Fibroblast of lung (primary cell): ENCODE results near the gene ITPR2. TPM values are rescaled to one million over a fixed set of nuclear protein-coding genes. Genes with fewer than 3 reads are reported as not detected.

Source experiments
- DNase-seq, 2 donors: peaks; one replicate each; pipeline versions ENCODE4 v3.0.0 to v3.0.0-alpha.2; 2010; ENCODE audit warnings: low read depth in 2 of 2
- H2AFZ ChIP-seq: 2 replicates; pipeline ENCODE4 v1.5.1; 2012; ENCODE audit warnings: low read length, control low read depth, inconsistent platforms
- H3K27ac ChIP-seq: 2 replicates; pipeline ENCODE4 v1.5.1; 2011; ENCODE audit warnings: low read length, control low read depth; ENCODE audit not compliant: insufficient read depth
- H3K27me3 ChIP-seq: 2 replicates; pipeline ENCODE4 v1.5.1; 2011; ENCODE audit warnings: mild to moderate bottlenecking, low read length; ENCODE audit not compliant: control insufficient read depth, insufficient read depth
- H3K36me3 ChIP-seq: 2 replicates; pipeline ENCODE4 v1.5.1; 2011; ENCODE audit warnings: low read length; ENCODE audit not compliant: control insufficient read depth, insufficient read depth
- H3K4me1 ChIP-seq: 2 replicates; pipeline ENCODE4 v1.5.1; 2011; ENCODE audit warnings: low read length; ENCODE audit not compliant: control insufficient read depth, insufficient read depth; ENCODE audit errors: extremely low read depth
- H3K4me2 ChIP-seq: 2 replicates; pipeline ENCODE4 v1.5.1; 2011; ENCODE audit warnings: low read length, control low read depth; ENCODE audit not compliant: insufficient read depth; ENCODE audit errors: extremely low read depth
- H3K4me3 ChIP-seq, 4 experiments: fragments of 200-600 bp in 1 of 4; sonication (generic) in 1 of 4; replicated peaks in 1 of 4; 2 replicates each; pipeline ENCODE4 v1.5.1; 2011 to 2016; ENCODE audit warnings: low read length in 4 of 4, low read depth in 3 of 4, mild to moderate bottlenecking in 3 of 4, control low read depth in 2 of 4, inconsistent platforms in 1 of 4, mixed read lengths in 1 of 4; ENCODE audit not compliant: insufficient read depth in 1 of 4; ENCODE audit errors: control extremely low read depth in 1 of 4
- H3K79me2 ChIP-seq: 2 replicates; pipeline ENCODE4 v1.5.1; 2012; ENCODE audit warnings: mild to moderate bottlenecking, low read length, inconsistent platforms; ENCODE audit not compliant: control insufficient read depth, insufficient read depth
- H3K9ac ChIP-seq: 2 replicates; pipeline ENCODE4 v1.5.1; 2011; ENCODE audit warnings: mild to moderate bottlenecking, low read length, control low read depth; ENCODE audit not compliant: insufficient read depth
- H3K9me3 ChIP-seq: 2 replicates; pipeline ENCODE4 v1.5.1; 2012; ENCODE audit warnings: low read depth, low read length; ENCODE audit not compliant: control insufficient read depth, insufficient read depth
- H4K20me1 ChIP-seq: 2 replicates; pipeline ENCODE4 v1.5.1; 2011; ENCODE audit warnings: low read length; ENCODE audit not compliant: control insufficient read depth, insufficient read depth; ENCODE audit errors: extremely low read depth
- CTCF ChIP-seq, 2 donors: IDR thresholded peaks in 1 of 2; conservative IDR thresholded peaks in 1 of 2; 1 replicate in 1 of 2; 2 replicates in 1 of 2; pipeline ENCODE4 v1.5.1; 2011 to 2012; ENCODE audit warnings: low read length in 2 of 2, control low read depth in 1 of 2, inconsistent platforms in 1 of 2, low read depth in 1 of 2, mild to moderate bottlenecking in 1 of 2
- EZH2 ChIP-seq: IDR thresholded peaks from 2 replicates; pipeline ENCODE4 v1.5.1; 2012; ENCODE audit warnings: low read length, control low read depth, mild to moderate bottlenecking; ENCODE audit errors: missing control alignments
- polyA plus RNA-seq, 2 donors: library from polyadenylated mRNA; depleted of rRNA in 1 of 2; stranded (reverse) in 1 of 2; unstranded in 1 of 2; fragments of >200 nt; gene quantifications; 2 replicates each; pipeline ENCODE4 v1.2.1, GENCODE V29; 2011 to 2012; ENCODE audit warnings: missing spikeins in 1 of 2
- total RNA-seq: library from RNA; depleted of rRNA; stranded (reverse); fragments of >200 nt; gene quantifications from 2 replicates; pipeline ENCODE4 v1.2.1, GENCODE V29; 2014

The ITPR2 gene
- total and polyA plus RNA-seq, 2 donors (not counting 1 experiment from before 2014, with no cell fraction given), result 5.1 to 24.6 TPM

- Histone ChIP-seq H4K20me1 (no peaks in the 10 kb centered on the region), H2AFZ (no peak overlapping the region), H3K36me3 (no peaks in the 10 kb centered on the region), H3K27me3 (no peaks in the 10 kb centered on the region), H3K9ac (no peak overlapping the region), H3K4me1 (no peaks in the 10 kb centered on the region), H3K4me3 (no peak overlapping the region), H3K27ac (no peak overlapping the region), H3K4me2 (no peak overlapping the region), H3K79me2 (no peaks in the 10 kb centered on the region), H3K9me3 (no peaks in the 10 kb centered on the region)
- TF ChIP-seq CTCF (conservative IDR thresholded peaks at IDR 0.05 in 1 of 2, IDR thresholded peaks at IDR 0.05 in 1 of 2; ENCODE audit: low read depth in 1 of 2, low read length in 2 of 2) (no peak), EZH2 (no peak)
- DNase-seq, result no peak
These were observed 28.7 kb upstream of the ITPR2 start for GRCh38 chr12:26861690-26862089.

DNA sequence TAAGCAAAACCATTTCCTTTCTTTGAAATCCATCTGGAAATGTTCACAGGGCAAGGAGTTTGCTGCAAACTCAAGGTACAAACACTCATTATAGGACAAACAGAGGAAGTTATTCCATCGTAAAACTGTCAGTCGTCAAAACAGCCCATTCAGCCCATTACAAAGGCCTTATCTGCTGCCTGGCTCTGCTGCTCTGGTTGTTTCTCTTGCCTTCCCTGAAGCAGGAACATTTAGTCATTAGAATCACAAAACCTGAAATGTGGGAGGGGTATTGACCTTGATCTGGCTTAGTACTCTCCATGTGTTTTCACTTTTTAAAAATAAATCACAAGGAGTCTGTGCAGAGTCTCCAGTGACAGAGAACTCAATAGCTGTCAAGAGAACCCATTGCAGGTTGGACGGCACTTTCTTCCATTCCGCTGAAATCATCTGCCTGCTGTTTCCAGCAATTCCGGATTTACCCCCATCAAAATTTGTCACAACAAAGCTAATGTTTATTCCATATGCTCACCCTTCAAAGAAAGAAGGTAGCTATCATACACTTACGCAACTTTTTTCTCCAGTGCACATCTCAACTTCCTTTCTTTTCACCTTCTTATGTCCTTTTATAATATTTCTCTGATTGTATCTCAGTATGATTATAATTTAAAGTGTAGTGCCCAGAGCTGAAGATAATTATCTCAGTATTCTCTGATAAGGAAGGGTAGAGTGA is 24.6 kb upstream of the ITPR2 start:
- Histone ChIP-seq H4K20me1 (no peaks in the 10 kb centered on the region), H3K27ac (no peak overlapping the region), H3K27me3 (no peaks in the 10 kb centered on the region), H3K9ac (no peak overlapping the region), H3K4me2 (no peak overlapping the region), H3K79me2 (no peaks in the 10 kb centered on the region), H3K4me3 (no peak overlapping the region), H3K4me1 (no peaks in the 10 kb centered on the region), H2AFZ (no peak overlapping the region), H3K36me3 (no peaks in the 10 kb centered on the region), H3K9me3 (no peaks in the 10 kb centered on the region)
- no peak for DNase-seq
- TF ChIP-seq EZH2 (no peak), CTCF (conservative IDR thresholded peaks at IDR 0.05 in 1 of 2, IDR thresholded peaks at IDR 0.05 in 1 of 2; ENCODE audit: low read depth in 1 of 2, low read length in 2 of 2) (no peak)

DNA sequence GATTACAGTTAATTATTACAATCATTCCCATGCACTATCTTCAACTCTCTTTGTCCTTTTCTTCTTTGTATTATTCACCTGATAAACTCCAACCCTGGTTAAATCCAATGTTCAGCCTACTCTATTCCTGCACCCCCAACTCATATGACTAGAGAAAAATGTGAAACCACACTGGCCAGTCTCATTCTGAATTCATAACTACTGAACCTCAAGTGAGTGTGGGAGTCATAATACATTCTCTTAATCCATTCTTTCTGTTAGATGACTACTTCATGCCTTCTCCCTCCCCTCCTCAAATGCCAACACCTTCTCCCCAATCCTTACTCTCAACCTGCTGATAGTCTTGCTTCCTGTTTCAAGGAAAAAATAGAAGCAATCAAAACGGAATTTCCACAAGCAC is 22.3 kb upstream of the ITPR2 start:
- Histone ChIP-seq H3K79me2 (no peaks in the 10 kb centered on the region), H2AFZ (no peak overlapping the region), H4K20me1 (no peaks in the 10 kb centered on the region), H3K27ac (no peak overlapping the region), H3K4me1 (no peaks in the 10 kb centered on the region), H3K9me3 (no peaks in the 10 kb centered on the region), H3K9ac (no peak overlapping the region), H3K4me2 (no peak overlapping the region), H3K27me3 (no peaks in the 10 kb centered on the region), H3K36me3 (no peaks in the 10 kb centered on the region), H3K4me3 (no peak overlapping the region)
- DNase-seq, result no peak
- no peak for TF ChIP-seq EZH2
- no peak for TF ChIP-seq CTCF (conservative IDR thresholded peaks at IDR 0.05 in 1 of 2, IDR thresholded peaks at IDR 0.05 in 1 of 2; ENCODE audit: low read depth in 1 of 2, low read length in 2 of 2)
